HG03520 (cell line): ENCODE data around the gene PRLR.

Experiments used
- ATAC-seq: cut with Tn5 transposase; IDR thresholded peaks from one replicate; pipeline ENCODE4 v1.9.1; 2021; ENCODE audit warnings: mild to moderate bottlenecking, moderate library complexity; ENCODE audit not compliant: unreplicated experiment

Gene PRLR

DNA sequence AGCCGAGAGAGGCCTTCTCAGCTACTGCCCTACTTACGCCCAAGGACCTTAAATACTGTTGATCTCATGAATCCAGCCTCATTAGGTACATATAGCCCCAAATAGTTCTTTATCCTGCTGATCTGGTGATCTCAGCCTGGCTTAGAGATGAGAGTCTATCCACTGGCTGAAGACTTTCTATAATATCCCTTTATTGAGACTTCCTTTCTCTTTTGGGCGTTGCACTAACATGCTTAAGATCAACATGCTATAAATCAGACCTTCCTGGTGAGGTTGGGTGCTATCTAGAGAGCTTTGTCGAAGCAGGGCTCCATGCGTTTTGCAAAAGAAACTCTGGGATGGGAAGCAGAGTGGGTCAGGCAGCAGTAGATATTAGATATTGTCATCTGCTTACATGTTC, 138.6 kb downstream of the PRLR start:
- ATAC-seq: no peak

DNA sequence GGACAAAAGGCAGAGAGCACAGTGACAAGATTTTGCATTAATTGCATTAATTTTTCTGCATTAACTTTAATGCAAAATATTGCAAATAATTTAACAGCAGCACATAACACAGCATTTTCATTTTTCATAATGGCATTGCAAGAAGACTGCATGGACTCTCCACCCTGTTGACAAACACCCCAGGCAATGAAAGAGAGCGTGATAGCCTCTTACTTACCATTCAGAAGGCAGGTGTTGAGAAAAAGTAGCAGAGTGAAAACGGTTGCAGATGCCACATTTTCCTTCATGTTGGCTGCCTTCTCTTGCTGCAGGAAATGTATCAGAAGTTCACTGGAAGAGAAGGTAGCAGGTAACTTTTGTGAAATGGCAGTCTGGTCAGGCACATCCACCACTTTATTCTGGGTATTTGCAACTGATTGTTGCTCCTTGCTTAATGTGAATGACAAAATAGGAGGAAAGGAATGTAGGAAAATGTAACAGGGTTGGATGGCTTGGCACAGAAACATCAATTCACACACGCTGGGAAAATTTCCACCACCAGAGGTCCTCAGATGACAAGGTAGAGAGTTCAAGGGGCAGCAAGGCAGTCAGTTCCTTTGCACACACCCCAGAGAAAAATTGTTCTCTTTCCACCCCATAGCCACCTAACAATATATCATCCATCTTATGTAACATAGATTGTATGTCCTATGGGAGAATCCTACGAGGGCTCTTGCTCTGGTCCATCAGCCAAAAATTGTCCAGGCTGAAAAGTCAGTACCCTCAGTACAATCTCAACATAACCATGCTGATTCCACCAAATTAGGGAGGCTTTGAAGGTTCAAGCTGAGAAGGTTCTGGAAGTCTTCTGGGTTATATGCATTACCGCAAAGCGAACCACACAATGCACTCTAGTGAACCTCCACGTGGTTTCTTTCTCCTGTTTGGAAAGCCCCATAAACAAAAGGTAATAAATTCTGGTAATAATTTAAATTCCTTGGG, 140.7 kb downstream of the PRLR start:
- ATAC-seq: no peak

DNA sequence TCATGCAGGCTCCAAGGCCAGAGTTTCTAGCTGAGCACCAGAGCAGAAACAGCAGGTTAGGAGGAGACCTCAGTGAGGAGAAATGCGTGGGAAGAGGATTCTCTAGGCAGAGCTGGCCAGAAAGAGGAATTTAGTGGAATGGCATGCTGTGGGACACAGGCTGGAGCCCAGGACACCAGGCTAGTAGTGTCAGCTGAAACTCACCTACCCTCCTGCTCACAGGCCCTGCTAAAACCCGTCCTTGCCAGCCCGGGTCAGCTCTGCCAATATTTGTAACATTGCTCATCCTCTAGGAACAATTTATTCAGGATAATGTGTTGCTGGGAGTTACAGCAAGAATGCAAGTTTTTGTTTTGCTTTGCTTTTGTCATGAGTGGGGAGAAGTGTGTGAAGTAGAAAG, 142.3 kb downstream of the PRLR start:
- ATAC-seq: no peak

DNA sequence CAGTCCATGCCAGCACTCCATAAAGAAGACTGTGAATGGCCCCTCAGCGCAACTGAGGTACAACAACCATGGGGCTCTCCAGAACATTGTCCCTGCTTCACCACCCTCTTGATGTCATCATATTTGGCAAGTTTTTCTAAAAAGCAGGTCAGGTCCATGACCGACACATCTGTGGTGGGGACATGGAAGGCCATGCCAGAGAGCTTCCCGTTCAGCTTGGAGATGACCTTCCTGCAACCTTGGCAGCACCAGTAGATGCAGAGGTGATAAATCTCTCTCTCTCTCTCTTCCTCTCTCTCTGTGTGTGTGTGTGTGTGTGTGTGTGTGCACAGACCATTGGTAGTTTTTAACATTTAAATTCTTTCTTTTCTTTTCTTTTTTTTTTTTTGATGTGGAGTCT, 147.1 kb downstream of the PRLR start:
- no peak for ATAC-seq

GRCh38 chr5:35082530-35082929, 147.8 kb downstream of the PRLR start:
- no peak for ATAC-seq

- no peak for ATAC-seq
These were observed 149.2 kb downstream of the PRLR start for GRCh38 chr5:35081134-35081533.

DNA sequence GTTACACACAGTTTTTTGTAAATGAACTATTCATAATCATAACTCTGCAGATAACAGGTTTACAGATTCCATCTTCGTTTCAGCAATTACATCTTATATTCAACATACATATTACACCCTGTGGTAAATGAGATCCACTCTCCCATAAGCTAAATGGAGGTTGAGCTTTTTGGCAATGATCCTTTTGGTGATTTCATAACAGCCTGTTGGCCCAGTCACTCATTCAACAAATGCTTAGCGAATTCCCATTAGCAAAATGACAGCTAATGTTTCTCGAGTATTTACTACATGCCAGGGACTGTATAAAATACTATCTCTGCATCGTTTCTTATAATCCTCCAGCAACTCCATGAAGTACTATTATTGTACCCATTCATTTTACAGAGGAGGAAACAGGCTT, 157.1 kb downstream of the PRLR start:
- no peak for ATAC-seq

DNA sequence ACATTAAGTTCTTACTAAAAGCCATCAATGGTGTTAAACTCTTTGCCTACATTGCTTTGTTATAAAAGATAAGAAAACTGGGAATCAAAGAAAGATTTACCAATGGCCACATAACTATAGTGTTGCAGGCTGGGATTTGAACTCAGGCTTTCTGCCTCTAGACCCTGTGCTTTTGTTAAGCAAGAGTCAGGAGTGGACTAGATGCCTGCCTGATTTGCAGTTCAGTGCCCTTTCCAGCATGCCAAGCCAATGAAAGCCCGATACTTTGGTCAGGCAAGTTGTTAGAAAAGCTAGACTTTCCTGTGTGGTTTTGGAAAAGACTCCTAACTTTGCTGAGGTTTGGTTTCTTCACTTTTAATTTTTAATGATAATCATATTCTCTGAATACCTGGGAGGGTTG, 161.1 kb downstream of the PRLR start:
- no peak for ATAC-seq

DNA sequence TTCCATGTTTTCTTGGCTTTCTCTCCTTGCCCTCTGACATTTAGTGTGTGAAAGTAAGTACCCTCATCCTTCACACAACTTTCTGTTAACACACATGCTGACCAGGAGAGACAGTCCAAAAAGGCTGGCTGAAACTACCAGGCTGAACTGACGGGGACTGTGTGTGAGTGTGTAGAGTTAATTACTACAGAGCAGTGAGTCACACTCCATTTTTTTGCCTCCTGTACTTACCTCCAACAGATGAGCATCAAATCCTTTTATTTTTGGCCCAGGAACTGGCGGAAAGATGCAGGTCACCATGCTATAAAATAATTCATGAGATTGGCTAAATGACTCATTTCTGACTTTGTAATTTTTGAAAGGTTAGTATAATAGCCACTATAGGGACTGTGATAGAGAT, 162.3 kb downstream of the PRLR start:
- ATAC-seq: no peak

- peak; percentile 58 for ATAC-seq
These were observed 164.0 kb downstream of the PRLR start for GRCh38 chr5:35066260-35066795.

GRCh38 chr5:35063414-35063813, 166.9 kb downstream of the PRLR start:
- no peak for ATAC-seq

- no peak for ATAC-seq
These were observed 169.0 kb downstream of the PRLR start for GRCh38 chr5:35061211-35061770.

DNA sequence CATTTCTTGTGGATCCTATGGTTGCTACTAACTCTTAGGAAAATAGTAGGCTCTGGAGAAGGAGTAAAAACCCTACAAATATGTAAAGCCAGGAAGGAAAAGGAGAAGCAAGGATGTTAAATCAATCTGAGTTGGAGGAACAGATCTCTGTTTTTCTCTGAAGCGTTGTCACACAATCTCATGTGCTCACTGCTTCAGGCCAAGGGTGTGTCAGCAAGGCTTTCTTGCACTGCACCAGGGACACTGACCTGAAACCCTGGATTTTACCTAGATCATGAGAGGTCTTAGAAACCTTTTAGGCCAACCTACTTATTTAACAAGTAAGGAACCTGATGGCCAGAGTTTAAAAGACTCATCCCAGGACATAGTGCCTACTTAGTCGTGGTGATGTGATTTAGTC, 170.1 kb downstream of the PRLR start:
- no peak for ATAC-seq

GRCh38 chr5:35059251-35059650, 171.0 kb downstream of the PRLR start:
- no peak for ATAC-seq

DNA sequence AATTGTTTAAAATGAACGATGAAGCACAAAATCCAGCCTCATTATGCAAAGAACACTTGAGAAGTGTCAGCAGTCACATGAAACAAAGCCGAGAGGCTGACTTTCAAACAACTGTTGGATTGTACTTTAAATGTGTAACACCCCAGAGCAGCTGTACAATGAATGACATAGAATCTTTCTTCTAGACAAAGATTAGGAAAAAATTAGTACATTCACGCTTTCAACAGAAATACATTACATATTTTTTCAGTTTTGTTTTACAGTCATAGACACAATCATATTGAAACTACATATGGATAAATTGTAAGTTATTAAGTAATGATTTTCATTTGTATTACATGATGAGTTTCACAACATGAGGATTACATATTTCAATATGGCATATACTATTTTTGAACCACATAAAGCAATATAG, 171.9 kb downstream of the PRLR start:
- ATAC-seq: peak; percentile 69

GRCh38 chr5:35056686-35057085, 173.6 kb downstream of the PRLR start:
- no peak for ATAC-seq

- ATAC-seq: no peak
These were observed 177.4 kb downstream of the PRLR start for GRCh38 chr5:35052838-35053237.

- ATAC-seq: no peak
These were observed 179.7 kb downstream of the PRLR start for GRCh38 chr5:35050541-35051126.

DNA sequence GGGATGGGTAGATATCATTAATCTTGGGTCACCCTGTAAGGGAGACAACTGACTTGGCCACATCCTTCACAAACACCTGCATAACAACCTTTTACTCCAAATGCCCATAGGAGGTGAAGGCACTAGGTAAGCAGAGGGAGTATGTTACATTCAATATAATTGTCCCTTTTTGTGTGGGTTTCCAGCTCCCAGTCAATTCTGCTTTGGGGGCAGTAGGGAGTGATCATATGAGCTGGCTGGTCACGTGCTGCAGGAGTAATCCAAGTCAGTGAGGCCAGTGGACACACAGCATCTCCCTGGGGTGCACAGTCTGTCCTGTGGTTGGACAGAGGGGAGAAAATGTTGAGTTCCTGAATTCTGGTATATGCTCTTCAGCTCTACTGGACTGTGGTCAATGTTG, 181.4 kb downstream of the PRLR start:
- ATAC-seq: no peak

GRCh38 chr5:35047785-35048404, 182.4 kb downstream of the PRLR start, which contains the start of gene AGXT2:
AGXT2 (minus strand) TSS chr5:35047949; CDS start chr5:35047892, 57 bp downstream.
- no peak for ATAC-seq

DNA sequence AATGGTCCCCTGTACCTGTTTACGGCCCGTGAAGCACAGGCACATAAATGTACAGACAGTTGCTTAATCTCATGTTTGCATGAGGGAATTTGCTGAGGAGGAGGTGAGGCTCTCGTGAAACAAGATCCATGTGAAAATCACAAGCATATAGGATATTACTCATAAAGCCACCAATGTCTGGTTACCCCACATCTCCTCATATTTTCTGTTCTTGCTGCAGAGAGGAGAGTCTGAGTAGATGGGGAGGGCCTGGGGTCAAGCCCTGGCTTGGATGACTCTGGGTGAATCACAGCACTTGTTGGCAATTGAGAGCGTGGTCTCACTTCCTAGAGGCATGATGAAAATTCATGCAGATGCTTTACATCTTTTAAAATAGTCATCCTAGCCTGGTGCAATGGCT, 183.5 kb downstream of the PRLR start:
- no peak for ATAC-seq
